Keratinocyte (primary cell): Measurements from ENCODE around the gene DOK6. TPM values are rescaled to one million over a fixed set of nuclear protein-coding genes. Genes with fewer than 3 reads are reported as not detected.

Experiments
- DNase-seq: peaks from one replicate; pipeline ENCODE4 v3.0.0-alpha.2; 2011; ENCODE audit warnings: low read depth, missing footprints, low spot score
- FAIRE-seq: peaks from 2 replicates; lab custom pipeline; 2011; peaks lifted over from hg19 to GRCh38; lab: Jason Lieb, UNC
- H2AFZ ChIP-seq: 2 replicates; pipeline ENCODE4 v1.6.0; 2012; ENCODE audit warnings: low read length, control low read depth, inconsistent platforms; ENCODE audit not compliant: control insufficient read depth
- H3K27ac ChIP-seq: 2 replicates; pipeline ENCODE4 v1.5.1; 2011; ENCODE audit warnings: low read length; ENCODE audit not compliant: control insufficient read depth, insufficient read depth
- H3K27me3 ChIP-seq: 3 replicates; pipeline ENCODE4 v1.6.0; 2011; ENCODE audit warnings: low read length; ENCODE audit not compliant: control insufficient read depth, insufficient read depth; ENCODE audit errors: extremely low read depth
- H3K36me3 ChIP-seq, 2 experiments: 2 replicates in 1 of 2; 3 replicates in 1 of 2; pipeline ENCODE4 v1.5.1; 2011; ENCODE audit warnings: low read length in 2 of 2, mild to moderate bottlenecking in 1 of 2; ENCODE audit not compliant: control insufficient read depth in 2 of 2, insufficient read depth in 2 of 2; ENCODE audit errors: extremely low read depth in 1 of 2
- H3K4me1 ChIP-seq: 3 replicates; pipeline ENCODE4 v1.5.1; 2011; ENCODE audit warnings: low read length; ENCODE audit not compliant: control insufficient read depth, insufficient read depth; ENCODE audit errors: extremely low read depth
- H3K4me2 ChIP-seq: 3 replicates; pipeline ENCODE4 v1.6.0; 2011; ENCODE audit warnings: low read depth, low read length; ENCODE audit not compliant: control insufficient read depth, insufficient read depth; ENCODE audit errors: extremely low read depth
- H3K4me3 ChIP-seq, 3 experiments: fragments of 200-600 bp in 1 of 3; sonication (generic) in 1 of 3; 2 replicates in 2 of 3; 3 replicates in 1 of 3; pipeline ENCODE4 v1.5.1; 2011 to 2016; ENCODE audit warnings: low read length in 3 of 3, mild to moderate bottlenecking in 3 of 3, control low read depth in 2 of 3, inconsistent platforms in 1 of 3, low read depth in 1 of 3, mixed read lengths in 1 of 3, mixed run types in 1 of 3, moderate library complexity in 1 of 3; ENCODE audit not compliant: control insufficient read depth in 2 of 3, insufficient read depth in 2 of 3; ENCODE audit errors: extremely low read depth in 1 of 3
- H3K79me2 ChIP-seq: 2 replicates; pipeline ENCODE4 v1.6.0; 2012; ENCODE audit warnings: low read length; ENCODE audit not compliant: control insufficient read depth, insufficient read depth
- H3K9ac ChIP-seq: 3 replicates; pipeline ENCODE4 v1.6.0; 2011; ENCODE audit warnings: low read length; ENCODE audit not compliant: control insufficient read depth, insufficient read depth; ENCODE audit errors: extremely low read depth
- H3K9me1 ChIP-seq: 3 replicates; pipeline ENCODE4 v1.6.0; 2011; ENCODE audit warnings: low read length; ENCODE audit not compliant: control insufficient read depth, insufficient read depth; ENCODE audit errors: extremely low read depth
- H3K9me3 ChIP-seq: 2 replicates; pipeline ENCODE4 v1.5.1; 2012; ENCODE audit warnings: low read depth, low read length; ENCODE audit not compliant: control insufficient read depth
- H4K20me1 ChIP-seq: 3 replicates; pipeline ENCODE4 v1.6.0; 2011; ENCODE audit warnings: low read length; ENCODE audit not compliant: control insufficient read depth, insufficient read depth; ENCODE audit errors: extremely low read depth
- CTCF ChIP-seq, 3 experiments: IDR thresholded peaks in 1 of 3; conservative IDR thresholded peaks in 1 of 3; optimal IDR thresholded peaks in 1 of 3; 2 replicates in 2 of 3; 3 replicates in 1 of 3; pipeline versions ENCODE3 to v1.5.1; 2011; ENCODE audit warnings: low read length in 3 of 3, mild to moderate bottlenecking in 3 of 3, moderate library complexity in 2 of 3, control low read depth in 1 of 3, inconsistent platforms in 1 of 3; ENCODE audit not compliant: insufficient read depth in 2 of 3; ENCODE audit errors: extremely low read depth in 1 of 3
- EZH2 ChIP-seq: IDR thresholded peaks from one replicate; pipeline ENCODE4 v1.6.1; 2012; ENCODE audit warnings: inconsistent platforms, mild to moderate bottlenecking, low read length, moderate library complexity
- dilution Hi-C: fragments of 300-500 bp; cut with MboI; formaldehyde crosslinking; loops from one replicate; pipeline ENCODE4 v1.7.0; 2020; ENCODE audit warnings: low sequenced_read_pairs; ENCODE audit not compliant: extremely low pct_ligation_motif_present
- polyA plus RNA-seq, 5 experiments: library from polyadenylated mRNA; depleted of rRNA in 3 of 5; stranded (reverse) in 3 of 5; stranded (forward) in 1 of 5; unstranded in 1 of 5; fragments of >200 nt; gene quantifications; 1 replicate in 1 of 5; 2 replicates in 3 of 5; 3 replicates in 1 of 5; pipeline versions ENCODE4 v1.2.1 to v1.2.3, GENCODE V29; 2011 to 2012; ENCODE audit warnings: missing spikeins in 2 of 5, low read depth in 1 of 5, low replicate concordance in 1 of 5

The DOK6 gene
- polyA plus RNA-seq, 1 donor (not counting 4 experiments of a cell fraction or from before 2014, with no cell fraction given) = not detected

- H3K4me3 ChIP-seq = no peak overlapping the region
- no peak for FAIRE-seq
- no peak overlapping the region for H2AFZ ChIP-seq
- no peak overlapping the region for H3K4me2 ChIP-seq
- no peaks in the 10 kb centered on the region for H3K4me1 ChIP-seq
- no peaks in the 10 kb centered on the region for H3K9me1 ChIP-seq
- dilution Hi-C loops = no loop called here
- H3K9me3 ChIP-seq = no peaks in the 10 kb centered on the region
- H3K27me3 ChIP-seq = no peaks in the 10 kb centered on the region
- H3K36me3 ChIP-seq = no peaks in the 10 kb centered on the region
- DNase-seq = no peak
- no peak overlapping the region for H3K27ac ChIP-seq
- TF ChIP-seq CTCF (optimal IDR thresholded peaks at IDR 0.05 in 1 of 3, IDR thresholded peaks at IDR 0.05 in 1 of 3, conservative IDR thresholded peaks at IDR 0.05 in 1 of 3; ENCODE audit: extremely low read depth in 1 of 3, insufficient read depth in 2 of 3, low read length in 3 of 3) = no peak
- TF ChIP-seq EZH2 = no peak
- H4K20me1 ChIP-seq = no peaks in the 10 kb centered on the region
- H3K79me2 ChIP-seq = no peaks in the 10 kb centered on the region
- H3K9ac ChIP-seq = no peak overlapping the region
Measured at GRCh38 chr18:69725009-69725408, 324.3 kb downstream of the DOK6 start.

DNA sequence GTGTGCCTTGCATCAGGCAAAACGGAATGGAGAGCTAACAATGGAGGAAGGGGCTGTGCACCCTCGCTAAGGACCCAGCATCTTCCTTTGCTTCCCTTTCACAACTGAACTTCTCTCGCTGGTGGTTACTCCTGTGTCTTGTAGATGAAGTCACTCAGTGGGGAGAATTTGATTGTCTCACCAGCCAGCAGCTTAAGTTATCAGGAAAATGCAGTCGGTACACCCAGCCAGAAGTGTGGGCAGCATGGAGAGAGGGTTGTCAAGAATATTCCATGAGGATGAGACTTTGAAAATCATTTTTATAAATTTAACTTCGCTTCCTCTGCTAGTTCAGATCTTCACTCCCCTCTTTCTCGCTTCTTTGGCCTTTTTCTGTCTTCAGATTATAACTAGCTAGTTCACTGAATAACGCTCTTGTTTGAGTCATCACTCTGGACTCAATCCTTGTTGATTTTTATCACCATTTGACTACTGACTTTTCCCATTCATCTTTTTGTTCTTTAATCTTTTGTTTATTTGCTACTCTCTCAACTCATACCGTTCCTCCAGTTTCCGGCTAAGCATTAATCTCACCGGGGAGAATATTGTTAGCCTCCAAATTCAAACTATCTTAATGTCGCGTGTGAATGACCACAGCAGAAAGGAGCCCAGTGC lies 325.3 kb downstream of the DOK6 start:
- Histone ChIP-seq H3K36me3 (no peaks in the 10 kb centered on the region), H3K4me1 (no peaks in the 10 kb centered on the region), H3K79me2 (no peaks in the 10 kb centered on the region), H3K4me2 (no peak overlapping the region), H3K9me1 (no peaks in the 10 kb centered on the region), H3K9ac (no peak overlapping the region), H3K4me3 (no peak overlapping the region), H3K9me3 (no peaks in the 10 kb centered on the region), H3K27ac (no peak overlapping the region), H2AFZ (no peak overlapping the region), H4K20me1 (no peaks in the 10 kb centered on the region), H3K27me3 (no peaks in the 10 kb centered on the region)
- no peak for FAIRE-seq
- no peak for TF ChIP-seq EZH2
- no peak for DNase-seq
- dilution Hi-C loops = no loop called here
